ENCODE data around the gene PRR5L. TPM values are rescaled to one million over a fixed set of nuclear protein-coding genes. Genes with fewer than 3 reads are reported as not detected.

Gene PRR5L
- total RNA-seq, 4 donors from 2014 or later = 1.1 to 3.4 (median 1.7) TPM

- intact Hi-C loops (cut with DNase I; ENCODE audit: low total_unique reads) = no loop called here
These were observed 102.3 kb downstream of the PRR5L start for GRCh38 chr11:36398231-36398953.

DNA sequence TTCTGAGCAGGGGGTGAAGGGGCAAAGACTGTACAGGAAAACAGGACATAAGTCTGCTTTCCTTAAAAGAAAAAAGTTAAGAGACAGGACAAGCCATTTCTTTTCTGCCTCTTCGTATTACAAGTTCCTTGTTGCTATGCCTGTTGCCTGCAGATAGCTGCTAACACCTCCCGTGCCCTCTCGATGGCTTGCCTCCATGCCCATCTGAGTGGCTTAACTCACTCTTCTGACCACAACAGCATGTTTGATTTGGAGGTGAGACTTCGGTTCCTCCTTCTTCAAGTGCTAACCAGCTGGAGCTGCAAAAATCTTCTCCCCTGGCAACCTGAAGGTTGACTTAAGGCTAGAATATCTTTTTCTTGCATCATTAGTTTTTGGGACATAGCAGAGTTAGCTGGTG lies 103.1 kb downstream of the PRR5L start:
- WGBS, 2 donors = 82 to 95% methylated on average over 4 of the region's 4 CpGs
- no peak for DNase-seq (ENCODE audit: low spot score in 2 of 2)
- intact Hi-C loops (cut with DNase I; ENCODE audit: low total_unique reads) = no loop called here
- TF ChIP-seq, protein P1, sequence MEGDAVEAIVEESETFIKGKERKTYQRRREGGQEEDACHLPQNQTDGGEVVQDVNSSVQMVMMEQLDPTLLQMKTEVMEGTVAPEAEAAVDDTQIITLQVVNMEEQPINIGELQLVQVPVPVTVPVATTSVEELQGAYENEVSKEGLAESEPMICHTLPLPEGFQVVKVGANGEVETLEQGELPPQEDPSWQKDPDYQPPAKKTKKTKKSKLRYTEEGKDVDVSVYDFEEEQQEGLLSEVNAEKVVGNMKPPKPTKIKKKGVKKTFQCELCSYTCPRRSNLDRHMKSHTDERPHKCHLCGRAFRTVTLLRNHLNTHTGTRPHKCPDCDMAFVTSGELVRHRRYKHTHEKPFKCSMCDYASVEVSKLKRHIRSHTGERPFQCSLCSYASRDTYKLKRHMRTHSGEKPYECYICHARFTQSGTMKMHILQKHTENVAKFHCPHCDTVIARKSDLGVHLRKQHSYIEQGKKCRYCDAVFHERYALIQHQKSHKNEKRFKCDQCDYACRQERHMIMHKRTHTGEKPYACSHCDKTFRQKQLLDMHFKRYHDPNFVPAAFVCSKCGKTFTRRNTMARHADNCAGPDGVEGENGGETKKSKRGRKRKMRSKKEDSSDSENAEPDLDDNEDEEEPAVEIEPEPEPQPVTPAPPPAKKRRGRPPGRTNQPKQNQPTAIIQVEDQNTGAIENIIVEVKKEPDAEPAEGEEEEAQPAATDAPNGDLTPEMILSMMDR (IDR thresholded peaks at IDR 0.05) = no peak
- TF ChIP-seq POLR2A (IDR thresholded peaks at IDR 0.05) = no peak
- H3K4me3 ChIP-seq (ENCODE audit: low read depth, poor library complexity, severe bottlenecking) = no peak overlapping the region

More at GRCh38 chr11:36398231-36398953, 102.3 kb downstream of the PRR5L start:
- TF ChIP-seq, protein P1 (IDR thresholded peaks at IDR 0.05) = no peak
- TF ChIP-seq POLR2A (IDR thresholded peaks at IDR 0.05) = no peak
- H3K4me3 ChIP-seq (ENCODE audit: low read depth, poor library complexity, severe bottlenecking) = no peak overlapping the region
- whole genome bisulfite sequencing, 2 donors = 67 to 71% methylated on average over 21 of the region's 21 CpGs
- no peak for DNase-seq (ENCODE audit: low spot score in 2 of 2)

DNA sequence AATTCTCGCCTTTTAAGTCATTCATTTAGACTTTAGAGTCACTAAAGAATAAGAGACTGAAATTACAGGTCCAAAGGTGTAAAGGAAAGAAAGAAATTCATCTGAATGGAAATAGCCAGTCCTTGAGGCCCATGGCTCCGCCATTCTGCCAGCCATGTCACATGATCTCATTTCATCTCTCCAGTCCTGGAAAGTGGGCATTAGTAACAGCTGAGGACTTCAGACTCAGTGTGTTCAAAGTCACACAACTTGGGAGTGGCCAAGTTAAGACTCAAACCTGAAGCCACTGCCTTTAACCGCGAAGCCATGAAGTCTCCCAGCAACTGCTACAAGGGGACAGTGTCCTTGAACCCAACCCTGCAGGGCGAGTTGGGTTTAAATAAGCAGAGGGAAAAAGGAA lies 103.7 kb downstream of the PRR5L start:
- DNase-seq (ENCODE audit: low spot score in 2 of 2) = no peak
- intact Hi-C loops (cut with DNase I; ENCODE audit: low total_unique reads) = no loop called here
- TF ChIP-seq, protein P1 (IDR thresholded peaks at IDR 0.05) = no peak
- no peak for TF ChIP-seq POLR2A (IDR thresholded peaks at IDR 0.05)
- no peak overlapping the region for H3K4me3 ChIP-seq (ENCODE audit: low read depth, poor library complexity, severe bottlenecking)
- WGBS, 2 donors = 92 to 98% methylated on average over 5 of the region's 5 CpGs

DNA sequence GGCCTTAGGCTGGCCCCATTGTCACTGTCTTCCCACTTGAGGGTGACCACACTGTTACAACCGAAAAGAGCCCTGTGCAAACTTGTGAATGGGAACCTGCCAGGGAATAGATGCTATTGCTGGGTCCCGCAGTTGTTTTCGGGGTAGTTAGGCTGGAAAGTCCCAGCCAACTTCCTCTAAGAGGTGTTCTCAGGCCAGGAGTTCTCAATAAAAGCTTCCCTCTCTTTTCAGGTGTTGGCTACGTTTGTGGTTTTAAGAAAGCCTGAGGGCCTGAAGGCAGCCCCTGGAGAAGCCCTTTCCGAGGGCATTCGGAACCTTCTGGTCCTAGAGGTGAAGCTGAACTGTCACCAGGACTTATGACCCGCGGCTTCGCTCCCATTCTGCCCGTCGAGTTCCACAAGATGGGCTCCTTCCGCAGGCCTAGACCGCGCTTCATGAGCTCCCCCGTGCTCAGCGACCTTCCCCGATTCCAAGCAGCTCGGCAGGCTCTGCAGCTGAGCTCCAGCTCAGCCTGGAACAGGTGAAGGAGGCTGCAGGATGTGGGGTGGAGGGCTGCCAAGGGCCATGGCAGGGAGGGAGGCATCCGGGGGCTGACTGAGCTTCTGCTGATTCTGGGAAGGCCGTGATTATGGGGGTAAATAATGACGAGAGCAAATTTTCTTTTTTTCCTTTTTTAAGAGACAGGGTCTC lies 104.8 kb downstream of the PRR5L start:
- TF ChIP-seq, protein P1 (IDR thresholded peaks at IDR 0.05) = no peak
- TF ChIP-seq POLR2A (IDR thresholded peaks at IDR 0.05) = no peak
- intact Hi-C loops (cut with DNase I; ENCODE audit: low total_unique reads) = no loop called here
- no peak overlapping the region for H3K4me3 ChIP-seq (ENCODE audit: low read depth, poor library complexity, severe bottlenecking)
- 78 to 93% methylated on average over 21 of the region's 21 CpGs for WGBS, 2 donors
- no peak for DNase-seq (ENCODE audit: low spot score in 2 of 2)

- 79 to 90% methylated on average over 11 of the region's 11 CpGs for WGBS, 2 donors
- no peak for TF ChIP-seq POLR2A (IDR thresholded peaks at IDR 0.05)
- TF ChIP-seq, protein P1 (IDR thresholded peaks at IDR 0.05) = no peak
- no peak overlapping the region for H3K4me3 ChIP-seq (ENCODE audit: low read depth, poor library complexity, severe bottlenecking)
- DNase-seq (ENCODE audit: low spot score in 2 of 2) = no peak
- intact Hi-C loops (cut with DNase I; ENCODE audit: low total_unique reads) = no loop called here
These were observed 106.6 kb downstream of the PRR5L start for GRCh38 chr11:36402568-36403170.
